ENCODE results near the gene MBD4.

DNA sequence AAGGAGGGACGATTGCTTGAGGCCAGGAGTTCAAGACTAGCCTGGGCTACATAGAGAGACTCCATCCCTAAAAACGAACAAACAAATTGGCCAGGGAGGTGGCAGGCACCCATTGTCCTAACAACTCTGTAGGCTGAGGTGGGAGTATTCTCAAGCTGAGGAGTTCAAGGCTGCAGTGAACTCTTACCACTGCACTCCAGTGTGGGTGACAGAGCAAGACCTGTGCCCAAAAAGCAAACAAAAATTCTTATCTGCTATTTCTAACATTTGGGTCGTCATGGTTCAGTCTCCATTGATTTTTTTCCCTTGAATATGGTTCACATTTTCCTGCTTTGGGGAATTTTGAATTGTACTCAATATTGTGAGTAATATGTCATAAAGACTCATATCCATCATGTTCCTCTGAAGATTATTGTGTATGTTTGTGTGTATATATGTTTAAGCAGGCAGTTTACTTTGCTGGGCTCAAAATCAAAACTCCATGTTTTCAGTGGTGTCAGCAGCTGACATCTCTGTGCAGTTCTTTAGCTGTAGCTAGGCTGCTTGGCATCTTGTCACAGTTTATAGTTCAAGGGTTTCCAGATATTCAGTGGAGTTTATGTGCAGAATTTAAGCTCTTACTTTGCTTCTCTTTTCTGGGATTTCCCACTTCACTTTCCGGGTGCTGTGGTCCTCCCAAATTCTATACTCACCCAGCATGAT is 33.5 kb upstream of the MBD4 start:
- TF ChIP-seq, protein P1, sequence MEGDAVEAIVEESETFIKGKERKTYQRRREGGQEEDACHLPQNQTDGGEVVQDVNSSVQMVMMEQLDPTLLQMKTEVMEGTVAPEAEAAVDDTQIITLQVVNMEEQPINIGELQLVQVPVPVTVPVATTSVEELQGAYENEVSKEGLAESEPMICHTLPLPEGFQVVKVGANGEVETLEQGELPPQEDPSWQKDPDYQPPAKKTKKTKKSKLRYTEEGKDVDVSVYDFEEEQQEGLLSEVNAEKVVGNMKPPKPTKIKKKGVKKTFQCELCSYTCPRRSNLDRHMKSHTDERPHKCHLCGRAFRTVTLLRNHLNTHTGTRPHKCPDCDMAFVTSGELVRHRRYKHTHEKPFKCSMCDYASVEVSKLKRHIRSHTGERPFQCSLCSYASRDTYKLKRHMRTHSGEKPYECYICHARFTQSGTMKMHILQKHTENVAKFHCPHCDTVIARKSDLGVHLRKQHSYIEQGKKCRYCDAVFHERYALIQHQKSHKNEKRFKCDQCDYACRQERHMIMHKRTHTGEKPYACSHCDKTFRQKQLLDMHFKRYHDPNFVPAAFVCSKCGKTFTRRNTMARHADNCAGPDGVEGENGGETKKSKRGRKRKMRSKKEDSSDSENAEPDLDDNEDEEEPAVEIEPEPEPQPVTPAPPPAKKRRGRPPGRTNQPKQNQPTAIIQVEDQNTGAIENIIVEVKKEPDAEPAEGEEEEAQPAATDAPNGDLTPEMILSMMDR (optimal IDR thresholded peaks at IDR 0.05 in 1 of 3, IDR thresholded peaks at IDR 0.05 in 1 of 3, conservative IDR thresholded peaks at IDR 0.05 in 1 of 3; ENCODE audit: extremely low read depth in 1 of 3, insufficient read depth in 2 of 3, low read length in 3 of 3): no peak
- TF ChIP-seq EZH2 (IDR thresholded peaks at IDR 0.05; ENCODE audit: low read length): no peak
